HG02938 (cell line): ENCODE results near the gene ADORA2B.
"Not testable (repeated sequence)": the region's sequence is repeated elsewhere in the genome, so short reads cannot be mapped to it uniquely, and the experiment has no call there.

Source experiments
- ATAC-seq: cut with Tn5 transposase; IDR thresholded peaks from one replicate; pipeline ENCODE4 v1.9.1; 2021; ENCODE audit warnings: mild to moderate bottlenecking, moderate library complexity; ENCODE audit not compliant: unreplicated experiment

The ADORA2B gene

GRCh38 chr17:15921640-15922039 is 23.3 kb upstream of the ADORA2B start:
- ATAC-seq: no peak

- ATAC-seq: no peak
Observed at GRCh38 chr17:15922586-15922985, 22.3 kb upstream of the ADORA2B start.

GRCh38 chr17:15926039-15926740 is 18.7 kb upstream of the ADORA2B start:
- no peak for ATAC-seq

- no peak for ATAC-seq
Observed at GRCh38 chr17:15928286-15928785, 16.6 kb upstream of the ADORA2B start.

GRCh38 chr17:15929941-15930340 is 15.0 kb upstream of the ADORA2B start:
- no peak for ATAC-seq

GRCh38 chr17:15930426-15930825 is 14.5 kb upstream of the ADORA2B start:
- ATAC-seq: no peak

GRCh38 chr17:15931394-15931793 is 13.5 kb upstream of the ADORA2B start:
- ATAC-seq: no peak

GRCh38 chr17:15934866-15935265 is 10.1 kb upstream of the ADORA2B start:
- ATAC-seq: no peak

GRCh38 chr17:15935891-15936290 is 9.0 kb upstream of the ADORA2B start:
- ATAC-seq: no peak

GRCh38 chr17:15936481-15936880 is 8.4 kb upstream of the ADORA2B start:
- not testable (repeated sequence) for ATAC-seq

- no peak for ATAC-seq
Observed at GRCh38 chr17:15941781-15942180, 3.1 kb upstream of the ADORA2B start.

- no peak for ATAC-seq
Observed at GRCh38 chr17:15942207-15942833, 2.6 kb upstream of the ADORA2B start.

GRCh38 chr17:15943971-15944758 is 765 bp upstream of the ADORA2B start:
- no peak for ATAC-seq

- ATAC-seq: no peak
Observed at GRCh38 chr17:15945527-15946191, 729 bp downstream of the ADORA2B start.

GRCh38 chr17:15946611-15947120 is 1.7 kb downstream of the ADORA2B start:
- no peak for ATAC-seq

- ATAC-seq: no peak
Observed at GRCh38 chr17:15947271-15947670, 2.3 kb downstream of the ADORA2B start.

GRCh38 chr17:15947976-15948752 is 3.2 kb downstream of the ADORA2B start:
- no peak for ATAC-seq

- no peak for ATAC-seq
Observed at GRCh38 chr17:15951368-15952047, 6.6 kb downstream of the ADORA2B start.

GRCh38 chr17:15952048-15952532 is 7.2 kb downstream of the ADORA2B start:
- no peak for ATAC-seq
